SHP77 treated with DMSO at 0.1 percent for 48 hours (cell line): ENCODE results near the gene EBF3.

Experiments used
- DNase-seq: peaks from one replicate; lab custom pipeline; 2025; lab: John Stamatoyannopoulos, UW

The EBF3 gene

DNA sequence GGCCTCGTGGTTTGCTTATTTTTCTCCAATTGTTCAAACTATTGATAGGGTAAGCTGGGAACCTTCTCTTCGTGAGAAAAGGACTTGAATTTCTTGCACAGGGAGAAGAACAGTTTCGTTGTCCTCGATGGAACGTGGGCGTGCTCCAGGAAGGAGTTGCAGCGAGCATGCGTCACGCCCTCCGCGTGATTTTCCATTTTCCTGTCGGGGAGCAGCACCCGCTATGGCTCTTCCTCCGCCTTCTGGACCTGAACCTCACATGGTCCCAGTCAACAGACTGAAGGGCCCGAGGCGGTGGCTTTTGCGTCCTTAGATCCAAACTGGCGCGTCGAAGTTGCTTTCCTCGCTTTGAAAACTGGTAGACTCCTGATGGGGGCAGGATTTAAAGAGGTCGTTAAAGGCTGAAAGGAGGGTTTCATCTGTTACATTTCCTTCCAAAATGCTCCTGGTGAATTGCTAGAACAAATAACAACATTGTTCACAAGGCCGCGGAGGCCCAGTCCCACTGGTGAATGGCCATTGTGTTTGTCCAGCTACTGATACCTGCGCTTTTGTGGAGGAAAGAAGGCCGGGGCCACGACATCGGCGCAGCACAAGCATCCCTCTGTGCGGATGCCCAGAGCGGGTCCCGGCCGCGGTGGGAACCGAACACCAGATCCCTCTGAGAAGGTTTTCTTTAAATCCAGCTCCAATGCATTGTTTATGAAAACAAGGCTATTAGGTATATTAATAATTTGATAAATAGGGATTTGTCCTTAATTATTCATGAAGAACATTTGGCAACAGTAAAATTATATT, 75.9 kb downstream of the EBF3 start:
- no peak for DNase-seq

DNA sequence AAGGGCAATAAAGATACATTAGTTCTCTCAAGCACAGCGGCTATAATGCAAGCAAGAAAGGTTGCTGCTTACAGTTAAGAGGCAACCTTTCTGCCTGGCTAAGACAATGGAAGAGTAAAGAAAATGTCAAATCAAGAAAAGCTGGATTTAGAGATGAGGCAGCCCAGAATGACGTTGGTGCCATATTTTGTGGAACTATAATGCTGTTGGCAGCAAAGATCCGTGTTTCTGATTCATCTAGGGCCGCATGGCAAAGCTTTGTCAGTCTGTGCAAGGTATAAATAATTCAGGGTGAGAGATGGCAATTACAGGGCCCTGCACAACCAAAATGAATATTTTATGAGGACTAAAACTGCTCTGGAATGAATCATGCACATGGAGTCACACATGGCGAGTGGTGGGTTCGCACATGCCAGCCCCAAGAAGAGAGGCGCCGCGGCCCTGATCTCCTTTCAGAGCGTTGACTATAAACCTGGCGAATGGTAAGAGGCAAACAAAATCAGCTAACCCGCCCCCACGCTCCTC, 76.6 kb downstream of the EBF3 start:
- no peak for DNase-seq

DNA sequence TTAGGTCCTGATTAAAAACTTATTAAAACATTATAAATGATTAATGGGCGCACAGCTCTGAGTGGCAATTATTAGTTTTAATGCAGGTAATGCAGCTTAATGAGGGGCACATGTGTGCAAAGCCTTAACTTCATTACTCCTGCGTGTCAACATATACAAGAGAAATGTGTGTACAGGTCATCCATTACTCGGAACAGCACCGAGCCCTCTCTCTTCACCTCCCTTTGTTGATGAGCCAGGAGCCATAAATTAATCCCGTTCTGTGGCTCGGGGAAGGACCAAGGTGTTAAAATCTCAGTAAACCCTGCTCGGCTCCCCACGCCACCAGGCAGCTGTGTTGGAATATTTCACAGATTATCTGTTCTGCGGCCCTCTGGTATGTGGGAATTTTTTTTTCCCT, 77.8 kb downstream of the EBF3 start:
- no peak for DNase-seq

DNA sequence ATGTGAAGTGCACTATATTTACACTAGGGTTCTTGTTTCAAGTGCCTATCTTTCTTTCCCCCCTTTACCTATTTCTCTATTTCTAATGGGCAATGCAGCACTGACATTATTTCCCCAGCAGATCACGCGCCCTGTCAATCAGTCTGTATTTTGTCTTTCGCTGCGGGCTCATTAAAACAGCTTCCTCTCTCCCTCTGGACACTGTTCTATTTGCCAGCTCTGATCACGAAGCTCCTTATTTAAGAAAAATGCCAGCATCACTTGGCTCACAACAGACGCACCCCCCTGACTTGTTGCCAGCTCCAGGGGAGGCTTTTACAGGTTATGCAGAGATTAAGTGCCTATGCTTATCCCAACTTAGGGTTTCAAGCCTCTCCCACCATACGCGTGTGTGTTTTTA, 78.5 kb downstream of the EBF3 start:
- DNase-seq: no peak

DNA sequence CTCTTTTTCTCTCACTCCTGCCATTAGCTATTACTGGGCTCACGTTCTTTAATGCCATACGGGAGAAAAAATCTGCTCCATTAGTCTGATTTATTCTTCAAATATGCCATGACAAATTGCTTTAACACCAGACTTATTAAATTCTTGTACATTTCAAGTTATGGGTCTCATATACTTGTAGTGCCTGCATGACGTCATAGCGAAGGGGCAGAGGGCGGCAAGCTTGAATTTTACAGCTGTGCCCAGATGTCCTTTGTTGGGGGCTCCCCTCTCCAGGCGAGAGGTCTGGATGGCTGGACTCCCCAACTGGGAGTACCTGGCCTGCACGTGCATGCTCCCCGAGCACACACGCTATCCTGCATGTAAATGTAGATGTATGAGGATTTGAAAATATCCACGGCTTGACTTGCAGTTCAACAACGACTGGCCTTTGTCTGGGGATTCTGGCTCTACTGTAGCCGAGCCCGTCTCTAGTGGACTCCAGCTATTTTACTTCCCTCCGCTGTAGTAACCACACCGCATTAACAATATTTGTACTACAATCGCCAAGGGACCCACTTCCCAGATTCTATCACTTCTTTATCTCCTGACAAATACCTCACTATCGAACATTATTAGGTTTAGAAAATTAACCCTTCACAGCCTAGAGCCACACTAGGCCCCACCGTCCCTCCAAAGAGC, 79.5 kb downstream of the EBF3 start:
- DNase-seq: no peak

DNA sequence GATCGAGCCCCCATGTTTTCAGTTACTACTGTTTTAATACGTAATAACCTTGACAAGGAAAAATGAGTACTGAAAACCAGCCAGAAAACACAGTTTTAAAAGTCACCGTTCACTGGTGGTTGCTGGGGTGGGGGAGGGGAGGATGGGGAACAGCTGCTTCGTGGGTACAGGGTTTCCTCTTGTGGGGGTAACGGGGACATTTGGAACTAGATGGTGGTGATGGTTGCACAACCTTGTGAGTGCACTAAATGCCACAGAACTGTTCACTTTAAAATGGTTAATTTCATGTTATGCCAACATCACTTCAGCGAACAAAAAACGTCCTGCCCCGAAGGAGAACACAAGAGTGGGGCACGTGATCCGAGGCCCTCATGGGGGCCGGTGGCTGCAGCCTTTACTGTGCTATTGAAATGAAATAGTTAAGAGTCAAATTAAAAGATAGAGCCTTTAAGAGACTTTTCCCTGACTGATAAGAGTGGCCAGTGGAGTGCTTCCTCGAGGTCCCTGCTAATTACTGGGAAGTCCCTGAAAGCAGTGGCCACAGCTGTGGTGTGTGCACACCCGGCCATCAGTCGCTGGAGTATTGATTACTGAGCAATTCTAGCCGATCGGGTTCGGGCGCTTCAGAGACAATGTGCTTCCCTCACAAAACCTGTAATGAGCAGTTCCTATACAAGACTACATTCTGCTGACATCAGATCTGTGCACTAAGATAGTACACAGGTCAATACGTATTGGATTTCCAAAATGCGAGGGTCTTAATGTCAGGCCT, 80.3 kb downstream of the EBF3 start:
- no peak for DNase-seq

DNA sequence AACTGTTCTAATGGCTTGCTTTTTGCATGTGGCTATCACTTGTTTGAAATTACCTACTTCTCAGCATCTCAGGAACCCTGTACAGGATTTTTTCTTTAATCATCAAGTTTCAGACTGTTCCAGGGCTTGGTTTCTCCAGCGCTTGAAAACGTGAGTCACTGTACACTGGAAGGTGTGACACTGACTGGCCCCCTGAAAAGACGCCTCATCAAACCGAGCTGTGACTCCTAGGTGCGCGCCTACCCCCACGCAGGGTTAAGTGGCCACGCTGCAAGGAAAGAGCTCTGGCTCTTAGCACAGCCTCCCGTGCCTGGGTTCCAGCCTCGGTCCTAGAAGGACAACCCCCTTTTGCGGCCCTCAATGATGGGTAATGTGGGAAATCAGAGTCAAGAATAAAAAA, 81.0 kb downstream of the EBF3 start:
- no peak for DNase-seq

DNA sequence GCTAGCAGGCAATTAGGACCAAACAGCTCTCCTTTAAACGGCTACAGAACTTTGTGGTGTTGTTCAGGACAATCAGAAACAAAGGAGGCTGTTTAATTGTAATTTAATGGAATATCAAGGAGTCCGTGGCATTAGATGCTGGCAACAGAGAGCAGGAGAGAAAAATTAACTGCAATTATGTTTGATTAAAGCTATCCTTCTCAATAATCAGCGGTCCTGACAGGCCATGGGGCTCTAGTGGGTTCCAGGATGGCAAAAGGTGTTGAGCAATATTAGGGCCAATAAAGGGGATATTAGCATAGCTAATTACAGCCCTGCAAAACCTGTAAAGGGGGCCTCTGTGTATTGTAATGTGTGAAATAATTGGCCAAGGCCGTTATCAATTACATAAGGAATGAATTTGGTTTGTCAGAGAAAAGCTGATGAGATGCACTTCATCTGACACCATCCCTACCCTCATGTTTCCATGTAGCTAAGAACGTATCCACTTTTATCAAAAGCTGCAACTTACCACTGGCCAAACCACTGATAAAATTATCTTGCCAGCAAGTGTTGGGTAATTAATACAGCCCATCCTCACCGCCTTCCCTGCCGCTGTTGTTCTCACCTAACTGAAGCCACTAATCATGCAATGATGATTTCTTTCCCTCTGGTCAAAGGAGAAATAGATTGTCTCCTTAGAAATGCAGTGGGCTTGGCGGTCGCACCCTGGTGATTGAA, 81.6 kb downstream of the EBF3 start:
- DNase-seq: no peak

DNA sequence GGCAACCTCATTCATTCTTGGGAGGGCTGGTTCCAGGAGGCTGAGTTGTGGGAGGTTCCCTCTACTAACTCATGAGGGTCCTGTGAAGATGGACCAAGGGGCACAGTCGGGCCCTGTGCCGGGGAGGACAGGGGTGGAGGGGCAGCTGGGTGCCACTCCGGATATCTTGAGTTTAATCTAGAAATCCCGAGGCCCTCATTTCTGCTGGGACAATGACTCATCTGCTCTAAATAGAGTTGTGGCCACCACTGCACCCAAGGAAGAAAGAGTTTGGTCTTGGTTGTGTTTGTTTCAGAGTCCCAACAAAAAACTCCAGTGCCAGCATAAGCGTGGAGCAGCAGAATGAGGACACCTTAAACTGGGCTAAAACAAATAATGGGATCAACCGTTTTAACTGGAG, 82.4 kb downstream of the EBF3 start:
- no peak for DNase-seq

DNA sequence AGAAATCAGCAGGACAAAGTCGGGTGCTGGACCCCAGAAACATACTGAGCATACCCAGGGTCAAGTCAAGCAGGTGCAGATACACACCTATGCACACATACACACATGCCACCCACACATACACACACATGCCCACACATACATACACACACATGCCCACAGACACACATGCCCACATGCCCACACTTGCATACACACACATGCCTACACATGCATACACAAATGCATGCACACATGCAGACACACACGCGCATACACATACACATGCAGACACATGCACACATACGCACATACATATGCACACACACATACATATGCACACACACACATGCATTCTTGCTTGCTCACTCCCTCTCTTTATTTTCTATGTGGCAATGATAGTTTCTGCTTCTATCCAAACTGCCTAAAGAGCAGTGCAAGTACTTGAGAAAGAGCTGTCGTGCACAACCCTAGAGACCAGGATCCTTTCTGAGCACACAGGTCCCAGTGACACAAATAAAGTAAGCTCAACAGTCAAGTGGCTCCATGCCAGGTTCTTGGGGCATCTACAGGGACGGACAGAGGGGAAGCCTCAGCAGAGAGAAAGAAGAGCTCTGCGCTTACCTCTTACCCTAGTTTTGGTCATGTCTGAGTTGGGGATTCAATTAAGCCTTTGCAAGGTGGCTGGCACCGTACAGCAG, 83.7 kb downstream of the EBF3 start:
- DNase-seq: no peak

DNA sequence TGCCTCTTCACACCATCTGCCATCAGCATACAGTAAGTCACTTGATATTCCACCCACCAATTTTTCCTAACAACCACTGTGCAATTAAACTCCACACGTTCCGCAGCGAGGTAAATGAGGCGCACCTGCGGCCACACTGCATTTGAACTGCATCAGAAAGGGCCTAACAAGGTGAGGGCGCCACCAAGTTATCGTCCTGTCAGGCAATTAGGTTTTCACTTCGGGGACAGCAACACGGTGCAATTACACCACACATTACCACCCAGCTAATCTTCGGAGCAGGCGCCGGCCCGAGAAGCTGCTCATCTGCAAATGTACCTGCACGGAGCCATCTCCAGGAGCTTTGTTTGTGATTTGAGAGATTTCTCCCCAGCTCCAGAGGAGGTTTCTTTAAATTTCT, 84.4 kb downstream of the EBF3 start:
- no peak for DNase-seq

DNA sequence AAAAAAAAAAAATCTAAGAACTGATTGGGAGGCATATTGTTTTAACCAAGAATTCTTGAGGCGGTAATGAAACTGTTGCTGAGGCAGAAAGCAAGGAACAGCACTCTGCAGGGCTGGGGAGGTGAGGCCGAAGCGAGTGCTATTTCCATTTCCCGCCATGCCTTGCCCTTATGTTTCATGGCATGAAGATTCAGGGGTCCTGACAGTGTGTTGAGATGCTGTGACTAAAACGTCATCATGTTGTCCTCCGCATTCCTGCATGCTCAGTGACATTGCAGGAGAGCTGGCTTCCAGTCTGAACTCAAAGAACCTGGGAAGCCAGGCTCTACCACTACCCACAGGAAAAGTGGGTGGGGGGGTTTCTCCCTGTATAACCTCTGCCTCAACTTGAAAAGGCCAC, 85.2 kb downstream of the EBF3 start:
- DNase-seq: no peak

DNA sequence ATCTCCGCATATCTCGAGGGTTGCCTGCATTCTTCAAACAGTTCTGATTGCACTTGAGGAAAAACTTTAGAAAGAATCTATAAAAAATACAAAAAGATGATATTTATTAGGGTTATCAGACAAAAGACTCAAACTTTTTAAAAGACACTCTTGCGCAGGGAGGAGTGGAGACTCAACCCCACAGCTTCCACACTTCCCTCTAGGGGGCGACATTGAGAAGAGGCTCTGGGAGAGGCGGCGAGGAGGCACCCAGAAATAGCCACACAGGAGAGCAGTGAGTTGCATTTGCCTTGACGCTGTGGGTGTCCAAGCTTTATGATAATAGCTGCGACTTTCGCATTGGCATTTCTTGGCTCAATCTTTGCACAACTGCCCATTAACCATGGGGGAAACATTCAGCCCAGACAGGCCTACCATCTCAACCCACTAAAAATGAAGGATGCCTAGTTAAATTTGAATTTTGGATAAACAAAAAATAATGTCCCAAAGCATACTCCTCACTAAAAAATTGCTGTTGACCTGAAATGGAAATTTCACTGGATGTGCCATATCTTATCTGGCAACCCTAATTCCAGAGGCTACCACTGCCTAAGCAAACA, 86.2 kb downstream of the EBF3 start:
- DNase-seq: no peak

DNA sequence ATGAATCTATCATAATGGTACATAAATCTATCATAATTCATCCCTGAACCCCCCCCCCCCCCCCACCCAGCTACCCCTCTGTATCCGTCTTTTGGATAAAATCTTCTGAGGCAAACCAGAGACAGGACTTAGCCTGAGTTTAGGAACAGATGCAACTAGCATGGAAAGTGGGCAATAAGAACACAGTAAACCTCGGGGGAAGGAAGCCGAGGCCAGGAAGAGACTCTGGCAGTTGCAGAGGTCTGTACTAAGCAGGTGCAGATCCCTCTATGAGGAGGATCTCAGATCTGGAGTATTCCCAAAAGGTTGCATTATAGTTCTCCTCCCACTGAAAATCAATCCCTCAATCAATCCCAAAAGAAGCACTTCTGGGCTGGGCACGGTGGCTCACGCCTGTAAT, 87.2 kb downstream of the EBF3 start:
- no peak for DNase-seq

DNA sequence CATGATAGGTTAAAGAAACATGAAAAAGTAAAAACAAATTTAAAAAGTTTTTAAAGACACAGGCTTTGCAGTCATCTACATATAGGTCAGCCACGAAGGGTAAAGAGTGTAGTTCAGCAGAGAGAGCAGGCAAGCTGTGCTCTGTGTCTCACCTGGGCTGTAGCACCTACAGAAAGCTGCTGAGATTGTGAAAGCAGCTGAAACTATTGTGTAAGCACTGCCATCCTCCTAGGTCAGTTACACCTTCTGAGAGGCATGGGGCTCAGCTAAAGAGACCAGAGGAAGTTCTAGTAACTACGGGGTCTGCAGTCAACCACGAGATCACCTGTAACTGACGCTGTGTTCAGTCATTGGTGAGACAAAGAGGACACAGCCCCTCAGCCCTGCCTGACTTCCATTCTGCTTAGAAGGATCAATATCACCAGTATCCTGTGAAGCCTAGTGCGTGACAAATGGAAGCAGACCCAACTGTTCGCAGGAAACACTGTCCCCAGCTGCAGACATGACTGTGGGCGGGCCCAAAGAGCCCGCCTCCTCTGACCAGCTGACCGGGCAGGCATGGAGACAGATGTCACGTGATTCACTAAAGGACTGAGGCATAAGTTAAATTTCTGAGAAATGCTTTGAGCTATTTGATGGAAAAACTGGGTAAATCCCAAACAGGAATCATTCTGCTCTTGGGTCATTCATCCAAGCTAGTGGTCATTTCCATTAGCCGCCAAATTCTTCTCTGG, 87.9 kb downstream of the EBF3 start:
- no peak for DNase-seq

DNA sequence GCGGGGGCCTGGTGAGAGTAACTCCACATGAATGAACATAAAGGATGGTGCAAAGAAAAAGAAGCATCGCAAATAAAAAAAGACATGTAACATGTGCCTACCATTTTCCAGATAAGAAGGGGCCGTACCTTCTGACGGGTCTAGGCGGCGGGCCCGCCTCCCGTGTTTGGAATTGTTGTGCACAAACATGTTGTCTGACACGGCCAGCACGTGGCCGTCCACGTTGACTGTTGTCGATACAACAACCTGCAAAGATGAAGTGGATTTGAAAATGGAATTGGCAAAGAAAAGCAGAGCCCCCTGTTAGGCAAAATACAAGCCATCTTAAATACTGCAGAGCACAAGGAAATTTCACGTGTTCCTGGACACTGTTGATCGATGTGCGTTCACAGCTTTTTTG, 90.7 kb downstream of the EBF3 start:
- no peak for DNase-seq

DNA sequence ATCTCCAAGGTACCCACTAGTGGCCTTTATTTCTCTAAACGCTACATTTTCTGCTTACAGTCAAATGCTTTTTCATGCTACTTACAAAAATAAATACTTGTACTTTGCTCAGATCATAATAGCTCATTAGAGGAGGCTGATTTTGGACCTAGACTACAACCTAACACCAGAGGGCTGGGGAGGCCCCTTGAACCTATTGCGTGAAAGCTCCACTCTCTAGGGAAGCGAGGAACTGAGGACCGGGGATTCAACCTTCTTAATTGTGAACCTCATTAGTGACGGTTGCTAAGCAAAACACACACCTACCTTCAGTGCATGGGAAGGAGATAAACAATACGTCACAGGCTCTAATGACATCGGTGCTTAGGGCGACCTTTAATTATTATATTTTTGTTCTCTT, 92.1 kb downstream of the EBF3 start:
- DNase-seq: no peak

DNA sequence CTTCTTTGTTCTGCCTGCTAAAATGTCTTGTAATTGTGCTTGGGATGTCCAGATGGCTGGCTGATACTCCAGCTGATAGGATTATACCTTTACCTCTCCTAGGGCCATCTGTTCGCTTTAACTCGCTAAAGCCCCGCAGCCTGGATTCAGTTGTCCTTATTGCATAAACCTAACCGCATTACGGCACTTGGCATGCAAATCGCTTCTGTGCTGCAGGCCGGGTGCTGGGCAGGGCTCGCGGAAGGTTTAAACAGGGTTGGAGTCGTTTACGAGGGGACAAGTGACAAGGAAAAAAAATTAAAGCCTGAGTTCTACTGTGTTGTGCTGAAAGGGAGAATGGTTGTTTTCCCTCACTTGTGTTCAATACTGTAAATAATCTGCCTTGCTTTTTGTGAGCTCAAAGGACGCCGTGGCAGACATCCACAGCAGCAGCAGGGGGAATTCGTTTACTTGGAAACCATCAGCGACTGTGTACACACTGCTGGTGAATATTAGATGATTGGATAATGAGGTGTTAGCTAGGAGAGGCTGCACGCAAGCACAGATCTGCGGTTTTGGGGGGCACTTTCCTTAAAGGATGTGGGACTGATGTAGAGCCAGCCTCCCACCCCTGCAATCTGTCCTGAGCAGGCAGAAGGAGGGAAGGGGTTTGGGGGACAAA, 93.0 kb downstream of the EBF3 start:
- no peak for DNase-seq

DNA sequence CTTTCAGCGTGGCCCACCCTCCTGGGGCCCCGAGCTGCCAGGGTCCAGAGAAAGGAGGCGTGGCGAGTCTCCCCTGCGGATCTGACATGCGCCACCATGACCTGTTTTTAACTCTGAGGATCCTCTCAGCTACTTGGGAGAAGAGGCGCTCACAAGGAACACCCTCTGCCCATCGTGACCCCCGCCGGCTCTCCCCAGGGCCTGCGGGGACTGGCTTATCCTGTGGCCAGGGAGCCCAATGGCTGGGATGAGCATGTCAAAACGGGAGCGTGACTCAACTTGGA, 93.7 kb downstream of the EBF3 start:
- DNase-seq: no peak
